ENCODE results near the gene GPRASP3.

The GPRASP3 gene

GRCh38 chrX:102745857-102746584, 25.5 kb downstream of the GPRASP3 start:
- Histone ChIP-seq H3K4me1 (ENCODE audit: insufficient read depth, poor library complexity, severe bottlenecking) (no peaks in the 10 kb centered on the region), H3K9me3 (ENCODE audit: severe bottlenecking) (no peaks in the 10 kb centered on the region), H3K36me3 (ENCODE audit: low read depth) (no peaks in the 10 kb centered on the region), H3K27me3 (ENCODE audit: insufficient read depth, poor library complexity, severe bottlenecking) (no peaks in the 10 kb centered on the region), H3K27ac (ENCODE audit: poor library complexity, severe bottlenecking) (no peak overlapping the region), H3K4me3 (ENCODE audit: severe bottlenecking) (peak overlapping the region; percentile 30)
- no peak for DNase-seq (ENCODE audit: low spot score)
- peak; percentile 56; the same call in 2 of the 3 replicates for ATAC-seq (ENCODE audit: low read depth)
- no peak for TF ChIP-seq CTCF (IDR thresholded peaks at IDR 0.05; ENCODE audit: poor library complexity, severe bottlenecking)

- Histone ChIP-seq H3K27me3 (ENCODE audit: insufficient read depth, poor library complexity, severe bottlenecking) (no peaks in the 10 kb centered on the region), H3K27ac (ENCODE audit: poor library complexity, severe bottlenecking) (no peak overlapping the region), H3K4me1 (ENCODE audit: insufficient read depth, poor library complexity, severe bottlenecking) (peaks cover 3% of the 10 kb centered on the region), H3K4me3 (ENCODE audit: severe bottlenecking) (no peak overlapping the region), H3K36me3 (ENCODE audit: low read depth) (no peaks in the 10 kb centered on the region), H3K9me3 (ENCODE audit: severe bottlenecking) (no peaks in the 10 kb centered on the region)
- peak; percentile 54 for ATAC-seq (ENCODE audit: low read depth)
- TF ChIP-seq CTCF (IDR thresholded peaks at IDR 0.05; ENCODE audit: poor library complexity, severe bottlenecking), result no peak
- DNase-seq (ENCODE audit: low spot score), result no peak
Observed at GRCh38 chrX:102765217-102765616, 44.7 kb downstream of the GPRASP3 start.

GRCh38 chrX:102765809-102766208, 45.3 kb downstream of the GPRASP3 start:
- DNase-seq (ENCODE audit: low spot score) (no peak), ATAC-seq (ENCODE audit: low read depth) (0 out of 3 replicates have a peak, but pooled peaks have one; percentile 24)
- no peaks in the 10 kb centered on the region for H3K27me3 ChIP-seq (ENCODE audit: insufficient read depth, poor library complexity, severe bottlenecking)
- no peaks in the 10 kb centered on the region for H3K36me3 ChIP-seq (ENCODE audit: low read depth)
- H3K4me1 ChIP-seq (ENCODE audit: insufficient read depth, poor library complexity, severe bottlenecking), result peaks cover 3% of the 10 kb centered on the region
- no peak overlapping the region for H3K27ac ChIP-seq (ENCODE audit: poor library complexity, severe bottlenecking)
- no peaks in the 10 kb centered on the region for H3K9me3 ChIP-seq (ENCODE audit: severe bottlenecking)
- TF ChIP-seq CTCF (IDR thresholded peaks at IDR 0.05; ENCODE audit: poor library complexity, severe bottlenecking), result no peak
- H3K4me3 ChIP-seq (ENCODE audit: severe bottlenecking), result no peak overlapping the region

- DNase-seq (ENCODE audit: low spot score), result no peak
- H3K4me1 ChIP-seq (ENCODE audit: insufficient read depth, poor library complexity, severe bottlenecking), result peaks cover 3% of the 10 kb centered on the region
- H3K9me3 ChIP-seq (ENCODE audit: severe bottlenecking), result no peaks in the 10 kb centered on the region
- H3K36me3 ChIP-seq (ENCODE audit: low read depth), result no peaks in the 10 kb centered on the region
- no peak overlapping the region for H3K4me3 ChIP-seq (ENCODE audit: severe bottlenecking)
- no peak overlapping the region for H3K27ac ChIP-seq (ENCODE audit: poor library complexity, severe bottlenecking)
- no peak for ATAC-seq (ENCODE audit: low read depth)
- no peaks in the 10 kb centered on the region for H3K27me3 ChIP-seq (ENCODE audit: insufficient read depth, poor library complexity, severe bottlenecking)
- TF ChIP-seq CTCF (IDR thresholded peaks at IDR 0.05; ENCODE audit: poor library complexity, severe bottlenecking), result no peak
Observed at GRCh38 chrX:102767287-102767686, 46.7 kb downstream of the GPRASP3 start.
